ENCODE data around the gene OSBPL6.

The OSBPL6 gene

GRCh38 chr2:178213991-178214390, 19.7 kb downstream of the OSBPL6 start:
- Mint-ChIP-seq H3K27ac (no peak overlapping the region), H3K4me1 (no peaks in the 10 kb centered on the region), H3K9me3 (no peaks in the 10 kb centered on the region), H3K27me3 (peaks cover 48% of the 10 kb centered on the region), H3K4me3 (no peak overlapping the region)
- ATAC-seq (no peak), DNase-seq (no peak)

DNA sequence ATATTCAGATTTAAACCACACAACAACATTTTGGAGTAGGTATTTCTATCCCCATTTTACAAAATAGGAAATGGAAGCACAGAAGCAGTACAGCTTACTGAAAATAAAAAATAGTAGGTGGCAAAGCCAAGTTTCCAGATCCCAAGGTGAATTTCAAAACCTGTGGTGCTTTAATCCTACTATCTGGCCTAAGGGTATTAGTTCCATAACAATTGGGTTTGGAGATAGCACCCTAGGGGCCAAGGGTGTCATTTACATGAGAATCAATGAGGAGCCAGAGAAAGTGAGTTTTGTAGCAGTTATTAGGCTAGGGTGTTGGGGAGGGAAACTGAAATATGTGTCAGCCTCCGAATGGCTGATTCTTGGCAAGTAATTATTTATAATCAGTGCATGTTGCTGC, 24.9 kb downstream of the OSBPL6 start:
- H3K4me1 Mint-ChIP-seq: no peaks in the 10 kb centered on the region
- H3K4me3 Mint-ChIP-seq: no peak overlapping the region
- H3K27ac Mint-ChIP-seq: no peak overlapping the region
- peaks cover 47% of the 10 kb centered on the region for H3K27me3 Mint-ChIP-seq
- no peaks in the 10 kb centered on the region for H3K9me3 Mint-ChIP-seq
- DNase-seq (no peak), ATAC-seq (no peak)

- no peaks in the 10 kb centered on the region for H3K4me1 Mint-ChIP-seq
- no peak overlapping the region for H3K27ac Mint-ChIP-seq
- no peak for DNase-seq
- no peak for ATAC-seq
- no peak overlapping the region for H3K4me3 Mint-ChIP-seq
- H3K9me3 Mint-ChIP-seq: no peaks in the 10 kb centered on the region
- H3K27me3 Mint-ChIP-seq: peaks cover 53% of the 10 kb centered on the region
Measured at GRCh38 chr2:178220814-178221213, 26.5 kb downstream of the OSBPL6 start.

DNA sequence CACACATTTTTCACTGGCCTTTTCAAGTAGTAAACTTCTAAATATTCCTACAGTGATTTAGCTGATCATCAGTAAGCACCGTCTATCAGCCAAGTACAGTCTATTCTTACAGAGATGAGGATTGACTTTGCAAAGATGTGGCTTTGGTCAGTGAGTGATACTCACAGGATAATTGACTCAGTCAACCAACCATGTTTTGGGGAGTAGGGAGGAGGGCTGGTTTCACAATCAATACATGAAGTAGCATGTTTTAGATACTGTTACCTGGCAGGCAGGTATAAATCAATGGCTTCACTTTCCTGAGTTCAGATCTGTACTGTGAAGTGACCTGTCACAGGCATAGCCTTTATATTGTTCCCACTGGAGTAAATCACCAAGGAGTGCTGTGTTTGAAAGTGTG, 27.2 kb downstream of the OSBPL6 start:
- H3K4me1 Mint-ChIP-seq: no peaks in the 10 kb centered on the region
- H3K9me3 Mint-ChIP-seq: no peaks in the 10 kb centered on the region
- peaks cover 56% of the 10 kb centered on the region for H3K27me3 Mint-ChIP-seq
- no peak for DNase-seq
- H3K4me3 Mint-ChIP-seq: no peak overlapping the region
- H3K27ac Mint-ChIP-seq: no peak overlapping the region
- ATAC-seq: no peak

DNA sequence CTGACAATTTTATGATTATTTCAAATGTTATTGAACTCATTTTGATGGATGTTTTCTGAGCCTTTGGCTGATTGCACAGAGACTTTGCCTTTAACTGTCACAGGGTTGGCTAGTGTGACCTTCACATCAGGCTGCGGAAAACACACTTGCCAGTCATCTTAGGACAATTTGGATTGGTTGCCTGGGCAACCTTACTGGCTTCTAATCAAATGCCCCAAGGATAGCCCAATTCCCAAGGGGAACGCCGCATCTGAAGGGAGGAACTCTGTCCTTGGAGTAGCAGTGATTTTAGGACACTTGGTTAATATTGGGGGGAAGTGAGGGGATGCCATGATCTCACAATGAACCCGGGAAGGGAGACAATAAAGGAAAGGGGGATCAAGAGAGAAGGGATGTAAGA, 29.5 kb downstream of the OSBPL6 start:
- H3K4me1 Mint-ChIP-seq: no peaks in the 10 kb centered on the region
- H3K27ac Mint-ChIP-seq: no peak overlapping the region
- no peak overlapping the region for H3K4me3 Mint-ChIP-seq

GRCh38 chr2:178225006-178225805, 30.9 kb downstream of the OSBPL6 start:
- ATAC-seq (no peak), DNase-seq (no peak)
- Mint-ChIP-seq H3K4me1 (no peaks in the 10 kb centered on the region), H3K9me3 (no peaks in the 10 kb centered on the region), H3K27ac (no peak overlapping the region), H3K27me3 (peaks cover 46% of the 10 kb centered on the region), H3K4me3 (no peak overlapping the region)

More for the DNA sequence above, 29.5 kb downstream of the OSBPL6 start:
- Mint-ChIP-seq H3K9me3 (no peaks in the 10 kb centered on the region), H3K27me3 (peaks cover 46% of the 10 kb centered on the region)
- ATAC-seq (no peak), DNase-seq (no peak)

- H3K27me3 Mint-ChIP-seq: peaks cover 35% of the 10 kb centered on the region
- DNase-seq (no peak), ATAC-seq (no peak)
- no peak overlapping the region for H3K4me3 Mint-ChIP-seq
- no peak overlapping the region for H3K27ac Mint-ChIP-seq
- H3K9me3 Mint-ChIP-seq: no peaks in the 10 kb centered on the region
- H3K4me1 Mint-ChIP-seq: no peaks in the 10 kb centered on the region
Measured at GRCh38 chr2:178227187-178227586, 32.9 kb downstream of the OSBPL6 start.

- H3K4me1 Mint-ChIP-seq: no peaks in the 10 kb centered on the region
- peaks cover 15% of the 10 kb centered on the region for H3K27me3 Mint-ChIP-seq
- DNase-seq: no peak
- H3K4me3 Mint-ChIP-seq: no peak overlapping the region
- no peak for ATAC-seq
- no peak overlapping the region for H3K27ac Mint-ChIP-seq
- no peaks in the 10 kb centered on the region for H3K9me3 Mint-ChIP-seq
Measured at GRCh38 chr2:178229927-178230326, 35.6 kb downstream of the OSBPL6 start.

DNA sequence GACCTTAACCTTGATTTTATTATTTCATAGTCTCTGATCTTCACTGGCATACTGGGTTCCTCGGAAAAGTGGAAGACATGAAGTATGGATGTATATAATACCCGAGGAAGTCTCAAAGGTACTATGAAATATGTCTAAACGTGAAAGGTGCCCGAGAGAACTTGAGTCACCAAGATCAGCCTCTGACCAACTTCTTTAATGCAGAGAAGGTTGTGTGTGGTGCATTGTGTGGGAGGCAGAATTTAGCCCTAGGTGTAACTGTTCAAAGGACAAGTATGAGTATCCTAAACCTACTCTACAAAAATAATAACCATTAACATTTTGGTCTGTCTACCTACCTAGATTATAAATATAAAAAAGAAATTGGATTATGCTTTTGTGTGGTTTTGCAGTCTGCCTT, 36.1 kb downstream of the OSBPL6 start:
- DNase-seq (no peak), ATAC-seq (no peak)
- Mint-ChIP-seq H3K9me3 (no peaks in the 10 kb centered on the region), H3K4me3 (no peak overlapping the region), H3K27me3 (peaks cover 10% of the 10 kb centered on the region), H3K4me1 (no peaks in the 10 kb centered on the region), H3K27ac (no peak overlapping the region)

DNA sequence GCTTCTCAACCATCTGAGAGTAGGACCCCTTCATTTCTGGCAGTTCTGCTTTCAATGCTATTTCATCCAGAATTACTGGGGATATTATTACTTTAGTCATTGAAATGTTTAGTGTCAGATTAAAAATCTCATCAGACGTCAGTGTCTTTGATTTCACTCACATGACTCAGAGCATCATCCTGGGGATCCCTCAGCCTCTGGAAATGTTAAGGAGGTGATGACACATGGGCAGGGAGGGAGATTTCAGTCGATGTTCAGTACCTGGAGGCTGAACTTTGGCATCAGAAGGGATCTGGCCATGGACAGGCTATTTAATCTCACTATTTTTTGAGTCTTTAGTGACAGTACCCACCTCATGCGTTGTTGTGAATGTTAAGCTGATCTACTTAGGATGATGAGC, 39.1 kb downstream of the OSBPL6 start:
- Mint-ChIP-seq H3K4me3 (no peak overlapping the region), H3K4me1 (no peaks in the 10 kb centered on the region), H3K27ac (no peak overlapping the region), H3K27me3 (peaks cover 10% of the 10 kb centered on the region), H3K9me3 (no peaks in the 10 kb centered on the region)
- no peak for ATAC-seq
- DNase-seq: no peak

DNA sequence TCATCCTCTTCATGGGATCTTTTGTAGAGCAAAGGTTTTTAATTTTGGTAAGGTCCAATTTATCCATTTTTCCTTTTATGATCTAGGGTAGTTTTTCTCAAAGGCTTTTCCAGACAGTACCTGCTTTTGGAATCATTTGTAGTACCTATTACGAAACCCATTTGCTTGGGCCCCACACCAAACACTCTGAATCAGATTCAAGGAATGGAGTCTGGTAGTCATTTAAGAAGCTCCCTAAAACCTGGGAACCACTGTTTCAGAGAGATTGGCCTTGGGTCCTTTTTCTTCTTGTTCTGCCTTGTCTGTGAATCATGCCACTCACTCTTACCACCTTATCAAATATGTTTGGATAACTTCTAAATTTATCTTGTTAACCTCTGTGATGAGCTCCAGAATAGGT, 40.3 kb downstream of the OSBPL6 start:
- no peak for DNase-seq
- Mint-ChIP-seq H3K4me3 (no peak overlapping the region), H3K27me3 (peaks cover 10% of the 10 kb centered on the region), H3K4me1 (no peaks in the 10 kb centered on the region), H3K9me3 (no peaks in the 10 kb centered on the region), H3K27ac (no peak overlapping the region)
- no peak for ATAC-seq

DNA sequence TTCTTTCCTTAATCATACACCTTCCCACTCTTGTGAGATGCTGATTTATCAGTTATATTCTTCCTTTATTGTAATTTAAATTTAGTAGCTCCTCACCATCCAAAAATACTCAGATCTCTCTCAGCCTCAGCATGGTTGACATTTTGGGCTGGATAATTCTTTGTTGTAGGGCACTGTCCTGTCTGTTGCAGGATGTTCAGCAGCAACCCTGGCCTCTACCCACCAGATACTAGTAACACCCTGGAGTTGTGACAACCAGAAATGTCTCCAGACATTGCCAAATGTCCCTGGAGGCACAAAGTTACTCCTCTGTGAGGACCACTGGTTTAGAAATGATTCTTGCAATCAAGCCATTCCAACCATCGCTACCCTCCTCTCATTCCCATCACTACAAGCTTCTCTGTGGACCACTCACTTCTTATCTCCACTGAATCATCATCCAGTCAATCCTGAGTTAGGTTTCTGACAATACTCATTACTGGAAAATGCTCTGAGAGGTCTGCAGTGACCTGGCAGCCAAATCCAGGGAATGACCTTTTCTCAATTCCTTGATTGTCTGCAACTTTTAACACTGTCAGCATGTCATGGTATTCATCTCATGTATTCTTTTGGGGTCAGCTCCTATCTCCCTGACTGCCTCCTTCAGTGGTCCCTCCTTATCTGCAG, 43.3 kb downstream of the OSBPL6 start:
- H3K4me1 Mint-ChIP-seq: no peaks in the 10 kb centered on the region

GRCh38 chr2:178238154-178238521, 43.8 kb downstream of the OSBPL6 start:
- Mint-ChIP-seq H3K27me3 (peaks cover 10% of the 10 kb centered on the region), H3K4me1 (no peaks in the 10 kb centered on the region), H3K27ac (no peak overlapping the region), H3K9me3 (no peaks in the 10 kb centered on the region), H3K4me3 (no peak overlapping the region)
- ATAC-seq (no peak), DNase-seq (no peak)

More for the DNA sequence above, 43.3 kb downstream of the OSBPL6 start:
- H3K4me3 Mint-ChIP-seq: no peak overlapping the region
- peaks cover 10% of the 10 kb centered on the region for H3K27me3 Mint-ChIP-seq
- no peak overlapping the region for H3K27ac Mint-ChIP-seq
- H3K9me3 Mint-ChIP-seq: no peaks in the 10 kb centered on the region
- no peak for ATAC-seq
- no peak for DNase-seq

- H3K4me1 Mint-ChIP-seq: no peaks in the 10 kb centered on the region
- ATAC-seq (no peak), DNase-seq (no peak)
- no peak overlapping the region for H3K27ac Mint-ChIP-seq
- H3K27me3 Mint-ChIP-seq: peaks cover 12% of the 10 kb centered on the region
- no peaks in the 10 kb centered on the region for H3K9me3 Mint-ChIP-seq
- H3K4me3 Mint-ChIP-seq: no peak overlapping the region
Measured at GRCh38 chr2:178238750-178239149, 44.4 kb downstream of the OSBPL6 start.

DNA sequence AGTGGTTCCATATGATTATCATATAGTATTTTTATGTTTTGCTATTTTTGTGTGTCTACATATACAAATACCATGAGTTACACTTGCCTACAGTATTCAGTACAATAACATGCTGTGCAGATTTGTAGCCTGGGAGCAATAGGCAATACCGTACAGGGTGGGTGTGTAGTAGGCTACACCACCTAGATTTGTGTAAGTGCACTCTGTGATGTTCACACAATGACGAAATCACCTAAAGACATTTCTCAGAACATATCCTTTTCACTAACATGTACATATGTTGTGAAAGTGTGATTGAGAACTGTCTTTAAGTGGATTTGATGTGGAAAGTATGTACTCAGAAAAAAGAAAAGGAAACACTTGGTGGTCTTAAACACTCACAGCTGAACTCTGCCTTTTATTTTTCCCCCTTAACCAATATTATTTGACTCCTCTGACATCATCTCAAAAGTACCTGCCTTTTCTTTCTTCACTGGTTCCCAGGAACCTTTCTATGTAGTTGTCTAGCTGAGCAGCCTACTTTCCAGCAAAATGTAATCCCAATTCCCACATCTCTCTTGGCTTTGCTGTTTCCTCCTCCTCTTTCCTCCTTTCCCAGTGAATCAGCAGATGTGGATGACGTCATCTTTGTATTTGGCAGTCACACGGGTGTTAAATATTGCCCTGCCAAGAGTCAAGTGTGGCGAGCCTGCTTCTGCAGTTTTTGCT, 47.7 kb downstream of the OSBPL6 start:
- no peak overlapping the region for H3K4me3 Mint-ChIP-seq
- peaks cover 24% of the 10 kb centered on the region for H3K27me3 Mint-ChIP-seq
- no peak for DNase-seq
- H3K4me1 Mint-ChIP-seq: no peaks in the 10 kb centered on the region
- no peak overlapping the region for H3K27ac Mint-ChIP-seq
- no peaks in the 10 kb centered on the region for H3K9me3 Mint-ChIP-seq
- ATAC-seq: no peak

GRCh38 chr2:178242552-178242883, 48.2 kb downstream of the OSBPL6 start:
- DNase-seq: no peak
- no peak for ATAC-seq
- Mint-ChIP-seq H3K9me3 (no peaks in the 10 kb centered on the region), H3K4me3 (no peak overlapping the region), H3K27ac (no peak overlapping the region), H3K4me1 (no peaks in the 10 kb centered on the region), H3K27me3 (peaks cover 29% of the 10 kb centered on the region)
